Measurements from ENCODE around the gene AP1M1.
A peak's percentile ranks its signal among the peaks of the same experiment; 100 is the strongest.
"Not testable (repeated sequence)": the region's sequence is repeated elsewhere in the genome, so short reads cannot be mapped to it uniquely, and the experiment has no call there.

The AP1M1 gene

GRCh38 chr19:16197622-16198369, at the start of gene AP1M1:
TSS of gene AP1M1 (plus strand) at chr19:16197911. CDS start at chr19:16198027, 116 bp downstream.
- DNase-seq (ENCODE audit: low read depth), result peak; percentile 98

- no peak for DNase-seq (ENCODE audit: low read depth)
Measured at GRCh38 chr19:16148443-16149229, 49.1 kb upstream of the AP1M1 start.

- no peak for DNase-seq (ENCODE audit: low read depth)
Measured at GRCh38 chr19:16153582-16154336, 44.0 kb upstream of the AP1M1 start.

- no peak for DNase-seq (ENCODE audit: low read depth)
Measured at GRCh38 chr19:16154557-16154956, 43.2 kb upstream of the AP1M1 start.

- no peak for DNase-seq (ENCODE audit: low read depth)
Measured at GRCh38 chr19:16155128-16155527, 42.6 kb upstream of the AP1M1 start.

GRCh38 chr19:16156904-16157303, 40.8 kb upstream of the AP1M1 start:
- no peak for DNase-seq (ENCODE audit: low read depth)

GRCh38 chr19:16157601-16158000, 40.1 kb upstream of the AP1M1 start:
- DNase-seq (ENCODE audit: low read depth), result no peak

GRCh38 chr19:16159655-16160054, 38.1 kb upstream of the AP1M1 start:
- no peak for DNase-seq (ENCODE audit: low read depth)

- no peak for DNase-seq (ENCODE audit: low read depth)
Measured at GRCh38 chr19:16160445-16160942, 37.2 kb upstream of the AP1M1 start.

- no peak for DNase-seq (ENCODE audit: low read depth)
Measured at GRCh38 chr19:16160943-16161560, 36.7 kb upstream of the AP1M1 start.

GRCh38 chr19:16161840-16162239, 35.9 kb upstream of the AP1M1 start:
- no peak for DNase-seq (ENCODE audit: low read depth)

- DNase-seq (ENCODE audit: low read depth), result no peak
Measured at GRCh38 chr19:16164222-16164890, 33.4 kb upstream of the AP1M1 start.

GRCh38 chr19:16166417-16166816, 31.3 kb upstream of the AP1M1 start:
- DNase-seq (ENCODE audit: low read depth), result no peak

GRCh38 chr19:16167055-16167454, 30.7 kb upstream of the AP1M1 start:
- DNase-seq (ENCODE audit: low read depth), result no peak

GRCh38 chr19:16168465-16169081, 29.1 kb upstream of the AP1M1 start:
- DNase-seq (ENCODE audit: low read depth), result no peak

- DNase-seq (ENCODE audit: low read depth), result no peak
Measured at GRCh38 chr19:16170134-16170533, 27.6 kb upstream of the AP1M1 start.

GRCh38 chr19:16175954-16176353, 21.8 kb upstream of the AP1M1 start:
- no peak for DNase-seq (ENCODE audit: low read depth)

GRCh38 chr19:16178866-16179265, 18.8 kb upstream of the AP1M1 start:
- not testable (repeated sequence) for DNase-seq (ENCODE audit: low read depth)

GRCh38 chr19:16180611-16181010, 17.1 kb upstream of the AP1M1 start:
- no peak for DNase-seq (ENCODE audit: low read depth)

GRCh38 chr19:16184665-16185122, 13.0 kb upstream of the AP1M1 start:
- DNase-seq (ENCODE audit: low read depth), result no peak
